DND-41 (cell line): ENCODE results near the gene SNTG2.

Source experiments
- ATAC-seq: fragments of 200-7000 bp; cut with Tn5 transposase; 3 replicates; pipeline ENCODE4 v1.9.1; 2021; ENCODE audit warnings: low read depth; ENCODE audit not compliant: insufficient read depth
- DNase-seq: peaks from one replicate; pipeline ENCODE4 v3.0.0-alpha.2; 2020
- H2AFZ ChIP-seq: 2 replicates; pipeline ENCODE4 v1.6.0; 2012; ENCODE audit warnings: low read depth, low read length
- H3K27ac ChIP-seq: 2 replicates; pipeline ENCODE4 v1.5.1; 2012; ENCODE audit warnings: low read length, inconsistent platforms
- H3K27me3 ChIP-seq: fragments of 200-600 bp; sonication (generic); 2 replicates; pipeline ENCODE4 v1.6.0; 2012; ENCODE audit warnings: low read length, mild to moderate bottlenecking, inconsistent platforms; ENCODE audit not compliant: insufficient read depth, poor library complexity
- H3K36me3 ChIP-seq: 2 replicates; pipeline ENCODE4 v1.5.1; 2012; ENCODE audit warnings: low read length, inconsistent platforms; ENCODE audit not compliant: insufficient read depth
- H3K4me1 ChIP-seq: 2 replicates; pipeline ENCODE4 v1.5.1; 2012; ENCODE audit warnings: mild to moderate bottlenecking, low read length; ENCODE audit not compliant: insufficient read depth
- H3K4me2 ChIP-seq: 2 replicates; pipeline ENCODE4 v1.6.0; 2012; ENCODE audit warnings: mild to moderate bottlenecking, moderate library complexity, low read length, inconsistent platforms; ENCODE audit not compliant: insufficient read depth
- H3K4me3 ChIP-seq, 2 experiments: fragments of 200-600 bp in 1 of 2; shearing (Covaris generic) in 1 of 2; 2 replicates each; pipeline ENCODE4 v1.5.1; 2012 to 2016; ENCODE audit warnings: inconsistent platforms in 2 of 2, low read length in 2 of 2, mild to moderate bottlenecking in 2 of 2, low read depth in 1 of 2, moderate library complexity in 1 of 2
- H3K79me2 ChIP-seq: 2 replicates; pipeline ENCODE4 v1.6.0; 2012; ENCODE audit warnings: low read length, inconsistent platforms; ENCODE audit not compliant: insufficient read depth
- H3K9ac ChIP-seq: 2 replicates; pipeline ENCODE4 v1.6.0; 2012; ENCODE audit warnings: low read depth, mild to moderate bottlenecking, inconsistent platforms, low read length, moderate library complexity
- H3K9me3 ChIP-seq: 2 replicates; pipeline ENCODE4 v1.5.1; 2012; ENCODE audit warnings: low read length, moderate library complexity, mild to moderate bottlenecking, inconsistent platforms; ENCODE audit not compliant: insufficient read depth, severe bottlenecking
- H4K20me1 ChIP-seq: 2 replicates; pipeline ENCODE4 v1.6.0; 2012; ENCODE audit warnings: low read length; ENCODE audit not compliant: insufficient read depth
- CTCF ChIP-seq: IDR thresholded peaks from 2 replicates; pipeline ENCODE4 v1.5.1; 2012; ENCODE audit warnings: borderline replicate concordance, low read length, moderate library complexity, mild to moderate bottlenecking; ENCODE audit not compliant: poor library complexity, severe bottlenecking; ENCODE audit errors: extremely low read depth
- EZH2 ChIP-seq: IDR thresholded peaks from 3 replicates; pipeline ENCODE4 v1.6.1; 2012; ENCODE audit warnings: borderline replicate concordance, low read depth, mild to moderate bottlenecking, moderate library complexity, low read length, inconsistent platforms; ENCODE audit not compliant: severe bottlenecking

SNTG2 gene

DNA sequence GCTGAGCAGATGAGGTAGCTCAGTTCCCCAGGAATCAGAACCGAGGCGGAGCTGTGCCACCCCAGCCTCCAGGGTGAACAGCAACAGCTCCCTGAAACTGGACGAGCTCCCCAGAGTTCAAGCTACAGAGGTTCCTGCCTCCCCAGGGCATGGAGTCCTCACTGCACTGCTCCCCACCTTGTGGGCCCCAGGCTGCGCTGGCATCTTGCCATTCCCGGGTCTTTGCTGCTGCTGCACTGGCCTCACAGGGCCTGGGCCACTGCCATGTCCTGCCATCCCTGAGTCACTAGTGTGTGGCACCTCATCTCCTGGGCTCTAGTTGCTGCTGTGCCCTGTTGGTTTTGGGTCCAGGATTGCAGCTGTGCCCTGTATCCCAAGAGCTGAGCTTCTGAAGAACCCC is 166.9 kb downstream of the SNTG2 start:
- TF ChIP-seq CTCF (no peak), EZH2 (no peak)
- DNase-seq (no peak), ATAC-seq (no peak)
- Histone ChIP-seq H3K9ac (no peak overlapping the region), H3K79me2 (no peaks in the 10 kb centered on the region), H3K36me3 (peaks cover 16% of the 10 kb centered on the region), H3K4me1 (no peaks in the 10 kb centered on the region), H3K4me2 (no peak overlapping the region), H2AFZ (no peak overlapping the region), H3K27me3 (no peaks in the 10 kb centered on the region), H4K20me1 (no peaks in the 10 kb centered on the region), H3K27ac (no peak overlapping the region), H3K9me3 (peaks cover 42% of the 10 kb centered on the region), H3K4me3 (no peak overlapping the region)

DNA sequence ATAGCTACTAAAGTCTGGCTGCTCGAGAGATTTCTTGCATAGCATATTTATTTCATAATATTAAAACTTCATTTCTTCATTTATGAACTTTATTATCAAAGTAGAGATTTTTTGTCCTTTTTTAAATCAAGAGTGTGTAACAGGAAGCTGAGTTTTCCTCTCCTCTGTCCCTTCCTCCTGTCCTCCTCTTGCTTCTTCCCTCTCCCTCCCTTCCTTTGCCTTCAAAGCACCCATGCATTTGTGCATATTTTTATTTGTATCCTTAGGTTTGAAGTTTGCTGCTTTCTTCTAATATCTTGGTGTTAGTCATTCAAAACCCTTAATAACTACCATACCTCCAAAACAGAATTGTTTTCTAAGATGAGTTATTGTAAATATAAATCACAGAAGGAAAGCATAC is 174.6 kb downstream of the SNTG2 start:
- no peaks in the 10 kb centered on the region for H4K20me1 ChIP-seq
- no peak for ATAC-seq
- H3K9ac ChIP-seq: no peak overlapping the region
- H3K4me1 ChIP-seq: no peaks in the 10 kb centered on the region
- H3K79me2 ChIP-seq: no peaks in the 10 kb centered on the region
- no peak for DNase-seq
- H3K4me3 ChIP-seq: no peak overlapping the region
- no peak overlapping the region for H2AFZ ChIP-seq
- no peak overlapping the region for H3K4me2 ChIP-seq
- H3K9me3 ChIP-seq: no peaks in the 10 kb centered on the region
- H3K27ac ChIP-seq: no peak overlapping the region
- no peaks in the 10 kb centered on the region for H3K27me3 ChIP-seq
- H3K36me3 ChIP-seq: no peaks in the 10 kb centered on the region
- TF ChIP-seq EZH2 (no peak), CTCF (no peak)

- no peaks in the 10 kb centered on the region for H3K9me3 ChIP-seq
- no peaks in the 10 kb centered on the region for H3K36me3 ChIP-seq
- no peak overlapping the region for H3K4me3 ChIP-seq
- no peak for TF ChIP-seq EZH2
- no peak for TF ChIP-seq CTCF
- no peaks in the 10 kb centered on the region for H3K27me3 ChIP-seq
- H3K4me1 ChIP-seq: no peaks in the 10 kb centered on the region
- DNase-seq (no peak), ATAC-seq (no peak)
- H3K4me2 ChIP-seq: no peak overlapping the region
- H3K9ac ChIP-seq: no peak overlapping the region
- no peak overlapping the region for H3K27ac ChIP-seq
- H2AFZ ChIP-seq: no peak overlapping the region
- H4K20me1 ChIP-seq: no peaks in the 10 kb centered on the region
- H3K79me2 ChIP-seq: no peaks in the 10 kb centered on the region
Measured at GRCh38 chr2:1125633-1126370, 175.2 kb downstream of the SNTG2 start.

DNA sequence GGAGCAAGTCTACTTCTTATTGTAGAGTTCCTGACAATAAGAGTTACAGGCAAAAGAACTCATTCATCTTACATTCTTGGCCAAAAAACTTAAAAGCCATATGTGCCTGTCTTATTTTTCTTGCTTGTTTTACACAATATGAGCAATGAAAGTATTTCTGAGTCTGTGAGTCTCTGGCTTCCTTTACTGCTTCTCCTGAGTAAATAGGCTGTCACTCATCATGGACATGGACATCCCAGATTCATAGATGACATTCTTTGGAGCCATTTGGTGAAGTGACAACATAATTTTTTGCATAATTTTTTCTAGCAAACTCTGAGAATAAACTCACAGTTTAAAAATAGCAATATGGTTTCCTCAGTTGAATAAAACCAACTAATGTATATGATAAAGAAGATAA is 179.3 kb downstream of the SNTG2 start:
- Histone ChIP-seq H4K20me1 (no peaks in the 10 kb centered on the region), H3K27ac (no peak overlapping the region), H3K36me3 (no peaks in the 10 kb centered on the region), H3K9ac (no peak overlapping the region), H2AFZ (no peak overlapping the region), H3K4me2 (no peak overlapping the region), H3K27me3 (no peaks in the 10 kb centered on the region), H3K9me3 (no peaks in the 10 kb centered on the region), H3K4me1 (no peaks in the 10 kb centered on the region), H3K79me2 (no peaks in the 10 kb centered on the region), H3K4me3 (no peak overlapping the region)
- TF ChIP-seq EZH2 (no peak), CTCF (no peak)
- ATAC-seq (no peak), DNase-seq (no peak)
